HepG2 (cell line): Measurements from ENCODE around the gene KMT2E. TPM values are rescaled to one million over a fixed set of nuclear protein-coding genes. Genes with fewer than 3 reads are reported as not detected.

Experiments used
- ATAC-seq: fragments of 200-7000 bp; cut with Tn5 transposase; 3 replicates; pipeline ENCODE4 v1.9.1; 2020; ENCODE audit warnings: mild to moderate bottlenecking, moderate library complexity
- BruUV-seq: library from RNA; stranded (reverse); fragments of 400-500 nt; replicated peaks from 2 replicates; lab custom pipeline; 2021; lab: Mats Ljungman, UMichigan
- CTCF ChIA-PET: fragments of 300-600 bp; formaldehyde crosslinking; extraction: SDS; loops from one replicate; lab custom pipeline; 2021; ENCODE audit warnings: low total read pairs, inconsistent platforms, low intra/inter-chr PET ratio; lab: Yijun Ruan, JAX
- POLR2A ChIA-PET: fragments of 350-600 bp; sonication (Branson Sonifier 250); formaldehyde crosslinking; loops from one replicate; lab custom pipeline; 2020; ENCODE audit warnings: antibody characterized with exemption, inconsistent platforms; lab: Yijun Ruan, JAX
- DNase-seq: peaks from one replicate; pipeline ENCODE4 v3.0.0-alpha.2; 2015; ENCODE audit warnings: low spot score
- FAIRE-seq: peaks from 3 replicates; lab custom pipeline; 2011; peaks lifted over from hg19 to GRCh38; lab: Jason Lieb, UNC
- H2AFZ ChIP-seq: one replicate; pipeline ENCODE4 v1.6.1; 2011; ENCODE audit warnings: low read length, inconsistent platforms
- H3K27ac ChIP-seq: fragments of 300-600 bp; 3 replicates; pipeline ENCODE4 v1.8.0; 2011; ENCODE audit warnings: mixed run types, mild to moderate bottlenecking, mixed read lengths, low read length, inconsistent platforms; ENCODE audit not compliant: insufficient read depth; ENCODE audit errors: extremely low read length
- H3K27me3 ChIP-seq, 2 experiments: fragments of 200-600 bp in 1 of 2; 2 replicates in 1 of 2; 3 replicates in 1 of 2; pipeline versions ENCODE4 v1.6.0 to v1.8.0; 2011; ENCODE audit warnings: low read length in 2 of 2, mild to moderate bottlenecking in 2 of 2, moderate library complexity in 2 of 2, inconsistent platforms in 1 of 2; ENCODE audit not compliant: insufficient read depth in 2 of 2, control insufficient read depth in 1 of 2
- H3K36me3 ChIP-seq, 2 experiments: fragments of 200-600 bp in 1 of 2; replicated peaks in 1 of 2; 2 replicates in 1 of 2; 3 replicates in 1 of 2; pipeline versions ENCODE4 v1.5.1 to v1.8.0; 2011; ENCODE audit warnings: low read length in 2 of 2, inconsistent platforms in 1 of 2; ENCODE audit not compliant: insufficient read depth in 2 of 2, control insufficient read depth in 1 of 2
- H3K4me1 ChIP-seq: 2 replicates; pipeline ENCODE4 v1.5.1; 2012; ENCODE audit warnings: low read length, inconsistent platforms; ENCODE audit not compliant: insufficient read depth
- H3K4me2 ChIP-seq: 2 replicates; pipeline ENCODE4 v1.6.0; 2011; ENCODE audit warnings: low read depth, low read length, inconsistent platforms
- H3K4me3 ChIP-seq, 3 experiments: fragments of 200-600 bp in 1 of 3; sonication (generic), shearing (Covaris generic) in 1 of 3; replicated peaks in 1 of 3; 2 replicates each; pipeline ENCODE4 v1.5.1; 2011 to 2016; ENCODE audit warnings: low read length in 3 of 3, inconsistent platforms in 2 of 3, low read depth in 2 of 3, mild to moderate bottlenecking in 2 of 3, control low read depth in 1 of 3, mixed read lengths in 1 of 3; ENCODE audit not compliant: insufficient read depth in 1 of 3
- H3K79me2 ChIP-seq: one replicate; pipeline ENCODE4 v1.6.1; 2011; ENCODE audit warnings: low read length, inconsistent platforms; ENCODE audit not compliant: insufficient read depth
- H3K9ac ChIP-seq: 2 replicates; pipeline ENCODE4 v1.6.0; 2011; ENCODE audit warnings: mild to moderate bottlenecking, low read depth, low read length, inconsistent platforms; ENCODE audit not compliant: insufficient read depth
- H3K9me3 ChIP-seq: 2 replicates; pipeline ENCODE4 v1.5.1; 2012; ENCODE audit warnings: mild to moderate bottlenecking, low read length
- H4K20me1 ChIP-seq: 2 replicates; pipeline ENCODE4 v1.6.0; 2011; ENCODE audit warnings: inconsistent platforms, mild to moderate bottlenecking, low read length, moderate library complexity; ENCODE audit not compliant: insufficient read depth
- GRHL1 ChIP-seq: sonication (generic); formaldehyde crosslinking; conservative IDR thresholded peaks from 2 replicates; pipeline ENCODE4 v1.8.0; 2022; ENCODE audit warnings: missing genetic modification reagents
- HMG20A ChIP-seq: IDR thresholded peaks from 2 replicates; pipeline ENCODE4 v1.6.1; 2016; ENCODE audit warnings: borderline replicate concordance
- ISL2 ChIP-seq: sonication (generic); formaldehyde crosslinking; IDR thresholded peaks from 2 replicates; pipeline ENCODE4 v1.5.0; 2020; ENCODE audit warnings: missing genetic modification reagents
- KDM3A ChIP-seq: IDR thresholded peaks from 2 replicates; pipeline ENCODE4 v1.6.1; 2018; ENCODE audit warnings: low read depth, missing compliant biosample characterization
- KLF15 ChIP-seq: sonication (generic); formaldehyde crosslinking; IDR thresholded peaks from 2 replicates; pipeline ENCODE4 v1.8.1; 2023; ENCODE audit warnings: borderline replicate concordance, mild to moderate bottlenecking, inconsistent platforms, missing genetic modification reagents, mixed read lengths
- TRIM22 ChIP-seq: fragments of 450-650 bp; IDR thresholded peaks from 2 replicates; pipeline ENCODE4 v1.6.1; 2017
- ZNF121 ChIP-seq: sonication (generic); formaldehyde crosslinking; IDR thresholded peaks from 2 replicates; pipeline ENCODE4 v1.5.0; 2020; ENCODE audit warnings: mild to moderate bottlenecking, missing genetic modification reagents
- WGBS: methylation state at CpG from one replicate; pipeline ENCODE4 v1.1.6; 2017; ENCODE audit warnings: low lambda C conversion rate; 5-methylcytosine and 5-hydroxymethylcytosine counted together
- in situ Hi-C: cut with HindIII; loops from 2 replicates; pipeline ENCODE4 v1.10.0; 2017; ENCODE audit warnings: low pct_unique_long_range_greater_than_20kb; ENCODE audit not compliant: extremely low pct_ligation_motif_present
- intact Hi-C: fragments of 100-400 bp; cut with micrococcal nuclease; formaldehyde crosslinking; loops from one replicate; pipeline ENCODE4 v1.10.0; 2022; ENCODE audit not compliant: unreplicated experiment
- polyA plus RNA-seq, 8 experiments: library from polyadenylated mRNA; depleted of rRNA in 3 of 8; stranded (reverse) in 7 of 8; unstranded in 1 of 8; fragments of >200 nt; fragmentation: Illumina TruSeq in 4 of 8; extraction: Trizol in 4 of 8; gene quantifications; 2 replicates each; pipeline versions ENCODE4 v1.2.1 to v1.2.3, GENCODE V29; 2011 to 2016; ENCODE audit warnings: low read depth in 4 of 8, missing spikeins in 1 of 8, mixed read lengths in 1 of 8; ENCODE audit not compliant: insufficient read depth in 1 of 8
- total RNA-seq, 5 experiments: library from RNA; depleted of rRNA; stranded (reverse); fragments of >200 nt; fragmentation: Illumina TruSeq; extraction: Trizol; gene quantifications; 2 replicates each; pipeline ENCODE4 v1.2.3, GENCODE V29; 2016; ENCODE audit warnings: low read depth in 1 of 5
- TF ChIP-seq, protein P1 (sequence below): sonication (generic); formaldehyde crosslinking; IDR thresholded peaks from 2 replicates; pipeline ENCODE4 v1.4.0; 2020; ENCODE audit warnings: missing genetic modification reagents
- TF ChIP-seq, protein P2 (sequence below): sonication (generic); formaldehyde crosslinking; IDR thresholded peaks from 2 replicates; pipeline ENCODE4 v1.4.0; 2020; ENCODE audit warnings: missing genetic modification reagents

The KMT2E gene
- total and polyA plus RNA-seq, 2 of the 13 experiments (the other 11 are each of a cell fraction or from before 2014, with no cell fraction given), result 6.3 to 24.4 TPM

DNA sequence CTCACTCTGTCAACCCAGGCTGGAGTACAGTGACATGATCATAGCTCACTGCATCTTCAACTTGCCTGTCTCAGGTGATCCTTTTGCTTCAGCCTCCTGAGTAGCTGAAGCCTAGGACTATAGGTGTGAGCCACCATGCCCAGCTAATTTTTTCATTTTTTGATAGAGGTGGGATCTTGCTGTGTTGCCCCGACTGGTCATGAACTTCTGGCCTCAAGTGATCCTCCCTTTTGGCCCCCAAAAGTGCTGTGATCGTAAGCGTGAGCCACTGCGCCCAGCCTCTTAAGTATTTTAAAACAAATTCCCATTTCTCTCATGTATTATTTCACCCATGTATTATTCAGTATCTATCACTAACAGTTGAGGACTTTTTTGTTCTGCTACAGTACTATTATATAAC is 43.5 kb downstream of the KMT2E start:
- DNase-seq, result no peak
- Histone ChIP-seq H3K27ac (no peak overlapping the region), H3K9ac (no peak overlapping the region), H3K4me3 (no peak overlapping the region), H3K27me3 (no peaks in the 10 kb centered on the region), H4K20me1 (peaks cover 15% of the 10 kb centered on the region; the same call in 1 of the 2 replicates), H3K36me3 (peaks cover 4 to 57% of the 10 kb centered on the region in 2 experiments), H3K4me2 (no peak overlapping the region), H3K9me3 (no peaks in the 10 kb centered on the region), H2AFZ (no peak overlapping the region), H3K79me2 (peaks cover 55% of the 10 kb centered on the region), H3K4me1 (no peaks in the 10 kb centered on the region)
- ChIA-PET POLR2A (interaction anchor here (0.5 kb wide), 1 partner anchor 23 kb away, joined by 3 read pairs; no protein-coding TSS in a partner anchor), CTCF (no interaction called here)
- TF ChIP-seq ZNF121 (peak; percentile 89), KDM3A (CRISPR knock-in tag) (no peak)
- TF ChIP-seq, protein P1, sequence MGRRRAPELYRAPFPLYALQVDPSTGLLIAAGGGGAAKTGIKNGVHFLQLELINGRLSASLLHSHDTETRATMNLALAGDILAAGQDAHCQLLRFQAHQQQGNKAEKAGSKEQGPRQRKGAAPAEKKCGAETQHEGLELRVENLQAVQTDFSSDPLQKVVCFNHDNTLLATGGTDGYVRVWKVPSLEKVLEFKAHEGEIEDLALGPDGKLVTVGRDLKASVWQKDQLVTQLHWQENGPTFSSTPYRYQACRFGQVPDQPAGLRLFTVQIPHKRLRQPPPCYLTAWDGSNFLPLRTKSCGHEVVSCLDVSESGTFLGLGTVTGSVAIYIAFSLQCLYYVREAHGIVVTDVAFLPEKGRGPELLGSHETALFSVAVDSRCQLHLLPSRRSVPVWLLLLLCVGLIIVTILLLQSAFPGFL (CRISPR knock-in tag), result no peak
- ATAC-seq, result no peak
- 99% methylated on average over 4 of the region's 4 CpGs for WGBS
- no peak for FAIRE-seq
- TSS peak; percentile 6 for BruUV-seq
- intact Hi-C loops, result no loop called here
- in situ Hi-C loops, result no loop called here

DNA sequence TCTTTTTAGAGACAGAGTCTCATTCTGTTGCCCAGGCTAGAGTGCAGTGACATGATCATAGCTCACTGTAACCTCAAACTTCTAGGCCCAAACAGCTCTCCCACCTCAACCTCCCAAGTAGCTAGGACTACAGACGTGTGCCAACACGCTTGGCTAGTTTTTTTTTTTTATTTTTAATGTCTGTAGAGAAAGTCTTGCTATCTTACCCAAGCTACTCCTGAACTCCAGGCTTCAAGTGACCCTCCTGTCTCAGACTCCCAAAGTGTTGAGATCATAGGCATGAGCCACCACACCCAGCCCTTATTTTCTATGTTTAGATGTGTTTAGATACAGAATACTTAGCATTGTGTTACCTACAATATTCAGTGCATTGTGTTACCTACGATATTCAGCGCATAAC is 46.4 kb downstream of the KMT2E start:
- Histone ChIP-seq H2AFZ (no peak overlapping the region), H3K9ac (no peak overlapping the region), H3K4me3 (no peak overlapping the region), H3K79me2 (peaks cover 46% of the 10 kb centered on the region), H3K4me2 (no peak overlapping the region), H3K27ac (no peak overlapping the region), H3K36me3 (peaks cover 4 to 63% of the 10 kb centered on the region in 2 experiments), H3K27me3 (no peaks in the 10 kb centered on the region), H4K20me1 (peaks cover 8% of the 10 kb centered on the region), H3K9me3 (no peaks in the 10 kb centered on the region), H3K4me1 (no peaks in the 10 kb centered on the region)
- no peak for ATAC-seq
- no TSS peak for BruUV-seq
- in situ Hi-C loops, result no loop called here
- DNase-seq, result no peak
- 98% methylated on average over 4 of the region's 4 CpGs for WGBS
- no peak for FAIRE-seq
- CTCF ChIA-PET, result no interaction called here
- POLR2A ChIA-PET, result interaction anchor here (1.2 kb wide), 1 partner anchor 47 kb away, joined by 3 read pairs; no protein-coding TSS in a partner anchor
- intact Hi-C loops, result no loop called here
- TF ChIP-seq, protein P2, sequence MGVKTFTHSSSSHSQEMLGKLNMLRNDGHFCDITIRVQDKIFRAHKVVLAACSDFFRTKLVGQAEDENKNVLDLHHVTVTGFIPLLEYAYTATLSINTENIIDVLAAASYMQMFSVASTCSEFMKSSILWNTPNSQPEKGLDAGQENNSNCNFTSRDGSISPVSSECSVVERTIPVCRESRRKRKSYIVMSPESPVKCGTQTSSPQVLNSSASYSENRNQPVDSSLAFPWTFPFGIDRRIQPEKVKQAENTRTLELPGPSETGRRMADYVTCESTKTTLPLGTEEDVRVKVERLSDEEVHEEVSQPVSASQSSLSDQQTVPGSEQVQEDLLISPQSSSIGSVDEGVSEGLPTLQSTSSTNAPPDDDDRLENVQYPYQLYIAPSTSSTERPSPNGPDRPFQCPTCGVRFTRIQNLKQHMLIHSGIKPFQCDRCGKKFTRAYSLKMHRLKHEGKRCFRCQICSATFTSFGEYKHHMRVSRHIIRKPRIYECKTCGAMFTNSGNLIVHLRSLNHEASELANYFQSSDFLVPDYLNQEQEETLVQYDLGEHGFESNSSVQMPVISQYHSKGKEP (CRISPR knock-in tag), result no peak
- no peak for TF ChIP-seq TRIM22
- no peak for TF ChIP-seq GRHL1 (CRISPR knock-in tag)
- TF ChIP-seq ISL2 (CRISPR knock-in tag), result no peak
- TF ChIP-seq KLF15 (CRISPR knock-in tag), result no peak
- no peak for TF ChIP-seq HMG20A (CRISPR knock-in tag)
